ENCODE measurements around the gene RTL5.

Gene RTL5

GRCh38 chrX:72078411-72078810 lies 53.3 kb downstream of the RTL5 start:
- no peak for FAIRE-seq
- no peak for DNase-seq (ENCODE audit: low spot score)

All from urothelium cell line (cell line).